HFFc6 (cell line): ENCODE measurements around the gene EGFR. TPM values are rescaled to one million over a fixed set of nuclear protein-coding genes. Genes with fewer than 3 reads are reported as not detected.

Source experiments
- DNase-seq: peaks from one replicate; pipeline ENCODE4 v3.0.0-alpha.2; 2018
- H3K27ac Mint-ChIP-seq: 2 replicates; pipeline ENCODE4 v1.8.0; 2020; ENCODE audit warnings: mild to moderate bottlenecking, mixed read lengths
- H3K27me3 Mint-ChIP-seq: 2 replicates; pipeline ENCODE4 v1.8.0; 2021; ENCODE audit warnings: mild to moderate bottlenecking, moderate library complexity, mixed read lengths; ENCODE audit not compliant: insufficient read depth
- H3K36me3 Mint-ChIP-seq: 2 replicates; pipeline ENCODE4 v1.8.0; 2021; ENCODE audit warnings: low read depth, mixed read lengths
- H3K4me1 Mint-ChIP-seq: 2 replicates; pipeline ENCODE4 v1.8.0; 2020; ENCODE audit warnings: low read depth, mixed read lengths
- H3K4me3 Mint-ChIP-seq: 2 replicates; pipeline ENCODE4 v1.8.0; 2020; ENCODE audit warnings: mild to moderate bottlenecking, moderate library complexity, mixed read lengths
- H3K9me3 Mint-ChIP-seq: 2 replicates; pipeline ENCODE4 v1.8.0; 2020; ENCODE audit warnings: mild to moderate bottlenecking, mixed read lengths
- CTCF ChIP-seq: fragments of 200-600 bp; sonication (generic); IDR thresholded peaks from 2 replicates; pipeline ENCODE4 v1.5.0; 2021; ENCODE audit warnings: antibody characterized with exemption, mild to moderate bottlenecking
- total RNA-seq, 6 experiments: library from RNA; stranded (reverse); fragmentation: NEBNext Ultra II Directional; extraction: Animal tissue kit (Norgen Biotek cat#: 25700); gene quantifications; 2 replicates in 1 of 6; 3 replicates in 5 of 6; pipeline ENCODE4 v1.2.3, GENCODE V29; 2021

Gene EGFR
- total RNA-seq, 6 experiments from 2014 or later, result 69.9 to 87.2 (median 77.0) TPM

- H3K27me3 Mint-ChIP-seq, result peaks cover 2% of the 10 kb centered on the region; the same call in 1 of the 2 replicates
- peaks cover 31% of the 10 kb centered on the region for H3K4me1 Mint-ChIP-seq
- no peak for TF ChIP-seq CTCF
- no peak overlapping the region for H3K4me3 Mint-ChIP-seq
- peaks cover 40% of the 10 kb centered on the region for H3K36me3 Mint-ChIP-seq
- no peak for DNase-seq
- no peaks in the 10 kb centered on the region for H3K9me3 Mint-ChIP-seq
- H3K27ac Mint-ChIP-seq, result peak overlapping the region; percentile 35; the same call in 1 of the 2 replicates
Measured at GRCh38 chr7:55178863-55179773, 160.3 kb downstream of the EGFR start.

GRCh38 chr7:55179931-55180682 lies 161.3 kb downstream of the EGFR start:
- peaks cover 41% of the 10 kb centered on the region for H3K4me1 Mint-ChIP-seq
- H3K27me3 Mint-ChIP-seq, result peaks cover 2% of the 10 kb centered on the region; the same call in 1 of the 2 replicates
- no peak for TF ChIP-seq CTCF
- no peak overlapping the region for H3K4me3 Mint-ChIP-seq
- peaks cover 42% of the 10 kb centered on the region for H3K36me3 Mint-ChIP-seq
- DNase-seq, result no peak
- peak overlapping the region; percentile 44 for H3K27ac Mint-ChIP-seq
- no peaks in the 10 kb centered on the region for H3K9me3 Mint-ChIP-seq

GRCh38 chr7:55180963-55181542 lies 162.2 kb downstream of the EGFR start:
- H3K4me1 Mint-ChIP-seq, result peaks cover 51% of the 10 kb centered on the region

GRCh38 chr7:55181762-55182161 lies 162.9 kb downstream of the EGFR start:
- TF ChIP-seq CTCF, result no peak
- Mint-ChIP-seq H3K9me3 (no peaks in the 10 kb centered on the region), H3K4me1 (peaks cover 58% of the 10 kb centered on the region), H3K36me3 (peaks cover 51% of the 10 kb centered on the region), H3K27ac (no peak overlapping the region), H3K4me3 (no peak overlapping the region), H3K27me3 (no peaks in the 10 kb centered on the region; the same call in 1 of the 2 replicates)
- DNase-seq, result no peak

More at GRCh38 chr7:55180963-55181542, 162.2 kb downstream of the EGFR start:
- Mint-ChIP-seq H3K9me3 (no peaks in the 10 kb centered on the region), H3K4me3 (no peak overlapping the region), H3K27me3 (no peaks in the 10 kb centered on the region), H3K36me3 (peaks cover 47% of the 10 kb centered on the region), H3K27ac (peak overlapping the region; percentile 17)
- no peak for TF ChIP-seq CTCF
- DNase-seq, result no peak

GRCh38 chr7:55183897-55184296 lies 165.1 kb downstream of the EGFR start:
- DNase-seq, result no peak

More at GRCh38 chr7:55183897-55184296, 165.1 kb downstream of the EGFR start:
- H3K4me1 Mint-ChIP-seq, result peaks cover 67% of the 10 kb centered on the region
- H3K9me3 Mint-ChIP-seq, result no peaks in the 10 kb centered on the region
- TF ChIP-seq CTCF, result no peak
- H3K36me3 Mint-ChIP-seq, result peaks cover 54% of the 10 kb centered on the region
- H3K27ac Mint-ChIP-seq, result peak overlapping the region; percentile 51; the same call in 1 of the 2 replicates
- H3K4me3 Mint-ChIP-seq, result no peak overlapping the region
- H3K27me3 Mint-ChIP-seq, result no peaks in the 10 kb centered on the region; the same call in 1 of the 2 replicates
